SJCRH30 (cell line): ENCODE data around the gene SLC34A3. TPM values are rescaled to one million over a fixed set of nuclear protein-coding genes. Genes with fewer than 3 reads are reported as not detected.

Experiments used
- DNase-seq, 2 experiments: peaks; one replicate each; pipeline ENCODE4 v3.0.0-alpha.2; 2015 to 2020
- H3K27ac ChIP-seq: fragments of 250-450 bp; sonication (Bioruptor Pico); 2 replicates; pipeline ENCODE4 v1.5.1; 2020; ENCODE audit warnings: mild to moderate bottlenecking, moderate library complexity
- H3K27me3 ChIP-seq: fragments of 250-450 bp; sonication (Bioruptor Pico); 2 replicates; pipeline ENCODE4 v1.5.1; 2020; ENCODE audit warnings: mild to moderate bottlenecking, moderate library complexity
- H3K36me3 ChIP-seq: fragments of 250-450 bp; sonication (Bioruptor Pico); 2 replicates; pipeline ENCODE4 v1.5.1; 2020; ENCODE audit warnings: mild to moderate bottlenecking, moderate library complexity
- H3K4me1 ChIP-seq: fragments of 250-450 bp; sonication (Bioruptor Pico); 2 replicates; pipeline ENCODE4 v1.5.1; 2020; ENCODE audit warnings: mild to moderate bottlenecking, moderate library complexity
- H3K4me3 ChIP-seq: fragments of 250-450 bp; sonication (Bioruptor Pico); 2 replicates; pipeline ENCODE4 v1.5.1; 2020; ENCODE audit warnings: mild to moderate bottlenecking, moderate library complexity
- H3K9me3 ChIP-seq: fragments of 250-450 bp; sonication (Bioruptor Pico); replicated peaks from 2 replicates; pipeline ENCODE4 v1.5.1; 2020; ENCODE audit warnings: mild to moderate bottlenecking, moderate library complexity
- total RNA-seq: library from RNA; depleted of rRNA; stranded (reverse); fragments of >200 nt; shearing (Covaris generic); gene quantifications from 2 replicates; pipeline ENCODE4 v1.2.3, GENCODE V29; 2014

The SLC34A3 gene
- total RNA-seq, 1 experiment from 2014 or later: 0.06 TPM

GRCh38 chr9:137227853-137228505, 2.7 kb upstream of the SLC34A3 start:
- Histone ChIP-seq H3K9me3 (no peaks in the 10 kb centered on the region), H3K4me1 (peaks cover 35% of the 10 kb centered on the region), H3K27me3 (peaks cover 25% of the 10 kb centered on the region), H3K4me3 (no peak overlapping the region), H3K36me3 (no peaks in the 10 kb centered on the region), H3K27ac (no peak overlapping the region)
- DNase-seq: no peak

GRCh38 chr9:137228506-137228967, 2.2 kb upstream of the SLC34A3 start:
- no peak overlapping the region for H3K4me3 ChIP-seq
- peaks cover 34% of the 10 kb centered on the region for H3K4me1 ChIP-seq
- H3K36me3 ChIP-seq: no peaks in the 10 kb centered on the region
- H3K27me3 ChIP-seq: peaks cover 25% of the 10 kb centered on the region
- H3K27ac ChIP-seq: no peak overlapping the region
- no peak for DNase-seq
- no peaks in the 10 kb centered on the region for H3K9me3 ChIP-seq

- Histone ChIP-seq H3K27me3 (peaks cover 25% of the 10 kb centered on the region), H3K9me3 (no peaks in the 10 kb centered on the region), H3K27ac (no peak overlapping the region), H3K4me3 (no peak overlapping the region), H3K4me1 (peaks cover 31% of the 10 kb centered on the region), H3K36me3 (no peaks in the 10 kb centered on the region)
- DNase-seq: no peak
These were observed 1.5 kb upstream of the SLC34A3 start for GRCh38 chr9:137228968-137229896.

GRCh38 chr9:137229903-137230704, 597 bp upstream of the SLC34A3 start:
- DNase-seq: no peak
- no peak overlapping the region for H3K27ac ChIP-seq
- H3K36me3 ChIP-seq: no peaks in the 10 kb centered on the region
- H3K4me3 ChIP-seq: no peak overlapping the region
- peaks cover 25% of the 10 kb centered on the region for H3K27me3 ChIP-seq
- no peaks in the 10 kb centered on the region for H3K9me3 ChIP-seq
- peaks cover 22% of the 10 kb centered on the region; the same call in 1 of the 2 replicates for H3K4me1 ChIP-seq

- no peak for DNase-seq
- Histone ChIP-seq H3K4me1 (peaks cover 17% of the 10 kb centered on the region), H3K27ac (no peak overlapping the region), H3K36me3 (no peaks in the 10 kb centered on the region), H3K27me3 (peaks cover 25% of the 10 kb centered on the region), H3K9me3 (no peaks in the 10 kb centered on the region), H3K4me3 (no peak overlapping the region)
These were observed 805 bp downstream of the SLC34A3 start for GRCh38 chr9:137231372-137232039.

- Histone ChIP-seq H3K4me1 (peaks cover 17% of the 10 kb centered on the region), H3K36me3 (no peaks in the 10 kb centered on the region), H3K4me3 (no peak overlapping the region), H3K9me3 (no peaks in the 10 kb centered on the region), H3K27me3 (peaks cover 25% of the 10 kb centered on the region), H3K27ac (no peak overlapping the region)
- DNase-seq: no peak
These were observed 1.4 kb downstream of the SLC34A3 start for GRCh38 chr9:137232101-137232500.

- H3K27ac ChIP-seq: no peak overlapping the region
- no peaks in the 10 kb centered on the region for H3K9me3 ChIP-seq
- H3K4me3 ChIP-seq: no peak overlapping the region
- no peaks in the 10 kb centered on the region for H3K36me3 ChIP-seq
- no peak for DNase-seq
- peaks cover 18% of the 10 kb centered on the region for H3K4me1 ChIP-seq
- H3K27me3 ChIP-seq: peaks cover 25% of the 10 kb centered on the region
These were observed 1.8 kb downstream of the SLC34A3 start for GRCh38 chr9:137232510-137232909.

- H3K4me1 ChIP-seq: peaks cover 26% of the 10 kb centered on the region
- peaks cover 22% of the 10 kb centered on the region for H3K27me3 ChIP-seq
- H3K4me3 ChIP-seq: no peak overlapping the region
- no peak for DNase-seq
- H3K36me3 ChIP-seq: no peaks in the 10 kb centered on the region
- no peak overlapping the region for H3K27ac ChIP-seq
- H3K9me3 ChIP-seq: no peaks in the 10 kb centered on the region
These were observed 2.7 kb downstream of the SLC34A3 start for GRCh38 chr9:137233143-137233980.

GRCh38 chr9:137234055-137234697, 3.5 kb downstream of the SLC34A3 start:
- Histone ChIP-seq H3K27ac (no peak overlapping the region), H3K27me3 (peaks cover 14% of the 10 kb centered on the region), H3K9me3 (no peaks in the 10 kb centered on the region), H3K4me3 (no peak overlapping the region), H3K4me1 (peaks cover 34% of the 10 kb centered on the region), H3K36me3 (no peaks in the 10 kb centered on the region)
- DNase-seq: no peak

GRCh38 chr9:137234758-137235423, 4.2 kb downstream of the SLC34A3 start:
- Histone ChIP-seq H3K36me3 (no peaks in the 10 kb centered on the region), H3K9me3 (no peaks in the 10 kb centered on the region), H3K27me3 (peaks cover 8% of the 10 kb centered on the region; the same call in 1 of the 2 replicates), H3K27ac (no peak overlapping the region), H3K4me1 (peaks cover 35% of the 10 kb centered on the region), H3K4me3 (no peak overlapping the region)
- DNase-seq: no peak

- no peak for DNase-seq
- no peak overlapping the region for H3K27ac ChIP-seq
- peaks cover 1% of the 10 kb centered on the region; the same call in 1 of the 2 replicates for H3K27me3 ChIP-seq
- no peak overlapping the region for H3K4me3 ChIP-seq
- H3K36me3 ChIP-seq: no peaks in the 10 kb centered on the region
- H3K4me1 ChIP-seq: peaks cover 35% of the 10 kb centered on the region
- H3K9me3 ChIP-seq: no peaks in the 10 kb centered on the region
These were observed 4.9 kb downstream of the SLC34A3 start for GRCh38 chr9:137235424-137236237.
